ENCODE measurements around the gene ZC3H4. TPM values are rescaled to one million over a fixed set of nuclear protein-coding genes. Genes with fewer than 3 reads are reported as not detected.

The ZC3H4 gene
- total and polyA plus RNA-seq, 10 of the 15 experiments (the other 5 are each of a cell fraction or from before 2014, with no cell fraction given) = 5.1 to 86.3 (median 15.5) TPM

DNA sequence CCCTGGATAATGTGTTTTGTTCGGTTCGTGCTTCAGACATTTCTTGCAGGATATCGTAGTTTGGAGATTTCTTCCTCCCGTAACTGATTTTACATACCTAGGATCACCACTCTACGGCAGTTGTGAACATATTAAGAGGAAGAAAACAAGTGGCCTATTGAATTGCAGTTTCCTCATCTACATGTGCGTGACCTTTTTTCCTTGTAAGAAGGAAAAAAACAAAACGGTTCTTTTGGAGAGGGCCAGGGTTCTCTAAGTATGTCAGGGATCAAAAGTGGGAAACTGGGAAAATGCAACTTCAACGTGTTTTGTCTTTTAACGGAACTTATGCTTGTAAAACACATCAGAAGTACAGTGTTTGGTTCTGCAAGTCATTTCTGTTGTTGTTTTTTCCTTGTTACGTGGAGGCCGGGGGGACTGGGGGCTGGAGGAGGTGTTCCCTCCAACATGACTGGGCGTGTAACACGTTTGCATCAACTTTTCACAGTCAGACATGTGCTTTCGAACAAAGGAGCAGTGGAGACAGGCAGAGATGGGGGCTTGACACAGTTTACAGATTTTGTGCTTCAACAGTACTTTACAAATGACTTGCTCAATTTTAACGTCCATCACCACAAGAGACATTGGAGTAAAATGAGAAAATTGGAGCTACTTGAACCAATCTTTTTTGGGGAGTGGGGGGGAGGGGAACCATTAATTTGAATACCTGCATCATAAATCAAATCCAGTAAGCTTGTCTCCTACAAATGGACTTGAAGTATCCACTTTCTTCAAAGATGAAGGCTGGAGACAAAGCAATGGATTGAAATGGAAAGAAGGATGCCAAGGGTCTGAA, 3.8 kb downstream of the ZC3H4 start (continued):
- TF ChIP-seq, protein P1, sequence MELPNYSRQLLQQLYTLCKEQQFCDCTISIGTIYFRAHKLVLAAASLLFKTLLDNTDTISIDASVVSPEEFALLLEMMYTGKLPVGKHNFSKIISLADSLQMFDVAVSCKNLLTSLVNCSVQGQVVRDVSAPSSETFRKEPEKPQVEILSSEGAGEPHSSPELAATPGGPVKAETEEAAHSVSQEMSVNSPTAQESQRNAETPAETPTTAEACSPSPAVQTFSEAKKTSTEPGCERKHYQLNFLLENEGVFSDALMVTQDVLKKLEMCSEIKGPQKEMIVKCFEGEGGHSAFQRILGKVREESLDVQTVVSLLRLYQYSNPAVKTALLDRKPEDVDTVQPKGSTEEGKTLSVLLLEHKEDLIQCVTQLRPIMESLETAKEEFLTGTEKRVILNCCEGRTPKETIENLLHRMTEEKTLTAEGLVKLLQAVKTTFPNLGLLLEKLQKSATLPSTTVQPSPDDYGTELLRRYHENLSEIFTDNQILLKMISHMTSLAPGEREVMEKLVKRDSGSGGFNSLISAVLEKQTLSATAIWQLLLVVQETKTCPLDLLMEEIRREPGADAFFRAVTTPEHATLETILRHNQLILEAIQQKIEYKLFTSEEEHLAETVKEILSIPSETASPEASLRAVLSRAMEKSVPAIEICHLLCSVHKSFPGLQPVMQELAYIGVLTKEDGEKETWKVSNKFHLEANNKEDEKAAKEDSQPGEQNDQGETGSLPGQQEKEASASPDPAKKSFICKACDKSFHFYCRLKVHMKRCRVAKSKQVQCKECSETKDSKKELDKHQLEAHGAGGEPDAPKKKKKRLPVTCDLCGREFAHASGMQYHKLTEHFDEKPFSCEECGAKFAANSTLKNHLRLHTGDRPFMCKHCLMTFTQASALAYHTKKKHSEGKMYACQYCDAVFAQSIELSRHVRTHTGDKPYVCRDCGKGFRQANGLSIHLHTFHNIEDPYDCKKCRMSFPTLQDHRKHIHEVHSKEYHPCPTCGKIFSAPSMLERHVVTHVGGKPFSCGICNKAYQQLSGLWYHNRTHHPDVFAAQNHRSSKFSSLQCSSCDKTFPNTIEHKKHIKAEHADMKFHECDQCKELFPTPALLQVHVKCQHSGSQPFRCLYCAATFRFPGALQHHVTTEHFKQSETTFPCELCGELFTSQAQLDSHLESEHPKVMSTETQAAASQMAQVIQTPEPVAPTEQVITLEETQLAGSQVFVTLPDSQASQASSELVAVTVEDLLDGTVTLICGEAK (IDR thresholded peaks at IDR 0.05; ENCODE audit: borderline replicate concordance) = no peak
- TF ChIP-seq CBX3 (IDR thresholded peaks at IDR 0.05; ENCODE audit: borderline replicate concordance, low read depth) = no peak
- no peak for TF ChIP-seq TCF12 (IDR thresholded peaks at IDR 0.05; ENCODE audit: low read depth, low read length)
- peak; percentile 93 for TF ChIP-seq MXI1 (IDR thresholded peaks at IDR 0.05; ENCODE audit: low read depth, low read length)
- TF ChIP-seq STAT3 (IDR thresholded peaks at IDR 0.05; ENCODE audit: low read depth, low read length) = no peak
- TF ChIP-seq TCF3 (IDR thresholded peaks at IDR 0.05; ENCODE audit: borderline replicate concordance, insufficient read depth, low read depth, low read length) = no peak
- TF ChIP-seq ZNF384 (IDR thresholded peaks at IDR 0.05; ENCODE audit: borderline replicate concordance, low read depth, low read length) = no peak
- TF ChIP-seq POU2F2 (IDR thresholded peaks at IDR 0.05; ENCODE audit: borderline replicate concordance, low read depth, low read length) = no peak; the same call in 2 of the 3 replicates
- no peak for TF ChIP-seq ZNF217 (IDR thresholded peaks at IDR 0.05)
- TF ChIP-seq, protein P2, sequence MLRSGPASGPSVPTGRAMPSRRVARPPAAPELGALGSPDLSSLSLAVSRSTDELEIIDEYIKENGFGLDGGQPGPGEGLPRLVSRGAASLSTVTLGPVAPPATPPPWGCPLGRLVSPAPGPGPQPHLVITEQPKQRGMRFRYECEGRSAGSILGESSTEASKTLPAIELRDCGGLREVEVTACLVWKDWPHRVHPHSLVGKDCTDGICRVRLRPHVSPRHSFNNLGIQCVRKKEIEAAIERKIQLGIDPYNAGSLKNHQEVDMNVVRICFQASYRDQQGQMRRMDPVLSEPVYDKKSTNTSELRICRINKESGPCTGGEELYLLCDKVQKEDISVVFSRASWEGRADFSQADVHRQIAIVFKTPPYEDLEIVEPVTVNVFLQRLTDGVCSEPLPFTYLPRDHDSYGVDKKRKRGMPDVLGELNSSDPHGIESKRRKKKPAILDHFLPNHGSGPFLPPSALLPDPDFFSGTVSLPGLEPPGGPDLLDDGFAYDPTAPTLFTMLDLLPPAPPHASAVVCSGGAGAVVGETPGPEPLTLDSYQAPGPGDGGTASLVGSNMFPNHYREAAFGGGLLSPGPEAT (IDR thresholded peaks at IDR 0.05; ENCODE audit: low read depth) = peak; percentile 26; the same call in 1 of the 2 replicates
- TF ChIP-seq NR2C2 (IDR thresholded peaks at IDR 0.05; ENCODE audit: borderline replicate concordance, control insufficient read depth, insufficient read length, low read depth) = no peak
- peak; percentile 7; the same call in 1 of the 2 replicates for TF ChIP-seq CBFB (IDR thresholded peaks at IDR 0.05; ENCODE audit: low read depth)

All from GM12878 (cell line).